IgD-negative memory B cell (primary cell): Measurements from ENCODE around the gene FCGR3A. TPM values are rescaled to one million over a fixed set of nuclear protein-coding genes. Genes with fewer than 3 reads are reported as not detected.
"Not testable (repeated sequence)": the region's sequence is repeated elsewhere in the genome, so short reads cannot be mapped to it uniquely, and the experiment has no call there.

Experiments used
- H3K27ac Mint-ChIP-seq, 3 donors: one replicate each; pipeline ENCODE4 v1.8.0; 2020 to 2022; ENCODE audit warnings: mild to moderate bottlenecking in 3 of 3, mixed read lengths in 3 of 3, moderate library complexity in 1 of 3
- H3K27me3 Mint-ChIP-seq: one replicate; pipeline ENCODE4 v1.8.0; 2021; ENCODE audit warnings: mixed read lengths
- H3K36me3 Mint-ChIP-seq: one replicate; pipeline ENCODE4 v1.8.0; 2020; ENCODE audit warnings: mild to moderate bottlenecking, mixed read lengths
- H3K4me1 Mint-ChIP-seq, 3 donors: one replicate each; pipeline ENCODE4 v1.8.0; 2020 to 2022; ENCODE audit warnings: mixed read lengths in 3 of 3, mild to moderate bottlenecking in 1 of 3
- H3K4me3 Mint-ChIP-seq, 4 donors: one replicate each; pipeline ENCODE4 v1.8.0; 2020 to 2022; ENCODE audit warnings: mild to moderate bottlenecking in 4 of 4, mixed read lengths in 4 of 4, moderate library complexity in 3 of 4
- H3K9me3 Mint-ChIP-seq, 3 donors: one replicate each; pipeline ENCODE4 v1.8.0; 2020 to 2021; ENCODE audit warnings: mixed read lengths in 3 of 3, mild to moderate bottlenecking in 1 of 3
- polyA plus RNA-seq: library from polyadenylated mRNA; unstranded; fragments of 300-500 nt; fragmentation: Illumina TruSeq; gene quantifications from one replicate; pipeline ENCODE4 v1.2.3, GENCODE V29; 2021

Gene FCGR3A
- polyA plus RNA-seq, 1 donor from 2014 or later = 4.4 TPM

DNA sequence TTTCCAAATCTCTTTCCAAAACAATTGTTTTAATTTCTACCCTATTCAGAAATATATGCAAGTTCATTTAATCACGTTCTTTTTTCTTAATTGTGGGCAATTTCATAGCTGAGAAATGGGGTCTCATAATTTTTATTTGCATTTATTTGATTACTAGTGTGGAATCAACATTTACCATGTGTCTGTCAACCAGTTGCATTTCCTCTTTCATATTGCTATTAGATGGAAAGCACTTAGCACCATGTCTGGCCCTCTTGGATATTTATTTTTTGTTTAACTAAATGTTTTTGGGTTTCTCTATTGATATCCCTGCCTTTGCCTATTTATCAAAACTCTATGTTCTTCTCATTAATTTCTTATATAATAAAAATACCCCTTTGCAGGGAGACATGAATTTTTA is 13.9 kb upstream of the FCGR3A start:
- H3K4me1 Mint-ChIP-seq = peaks cover 12 to 19% (median 15%) of the 10 kb centered on the region in 3 donors

DNA sequence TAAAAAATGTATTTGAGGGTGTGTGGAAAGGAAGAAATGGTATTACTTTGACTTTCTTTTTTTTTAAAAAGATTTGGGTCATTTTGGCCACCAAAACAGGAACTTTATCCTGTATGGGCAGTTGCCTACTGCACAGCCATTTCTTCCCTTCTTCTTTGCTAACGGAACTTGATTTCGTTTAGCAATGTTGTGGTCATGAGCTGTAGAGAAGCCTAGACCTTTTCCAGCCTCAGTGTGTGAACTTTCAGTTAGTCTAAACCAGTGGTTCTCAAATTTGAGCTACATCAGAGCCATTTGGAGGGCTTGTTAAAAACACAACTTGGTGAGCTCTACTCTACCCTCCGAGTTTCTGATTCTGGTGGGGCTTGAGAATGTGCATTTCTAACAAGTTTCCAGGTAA is 12.8 kb upstream of the FCGR3A start:
- H3K36me3 Mint-ChIP-seq, H3K9me3 Mint-ChIP-seq, H3K4me3 Mint-ChIP-seq, H3K27me3 Mint-ChIP-seq, H3K27ac Mint-ChIP-seq: not testable (repeated sequence)
- H3K4me1 Mint-ChIP-seq = peaks cover 12 to 19% (median 15%) of the 10 kb centered on the region in 3 donors

More for the DNA sequence above, 13.9 kb upstream of the FCGR3A start:
- not testable (repeated sequence) for H3K4me3 Mint-ChIP-seq, H3K9me3 Mint-ChIP-seq, H3K27me3 Mint-ChIP-seq, H3K27ac Mint-ChIP-seq, H3K36me3 Mint-ChIP-seq

DNA sequence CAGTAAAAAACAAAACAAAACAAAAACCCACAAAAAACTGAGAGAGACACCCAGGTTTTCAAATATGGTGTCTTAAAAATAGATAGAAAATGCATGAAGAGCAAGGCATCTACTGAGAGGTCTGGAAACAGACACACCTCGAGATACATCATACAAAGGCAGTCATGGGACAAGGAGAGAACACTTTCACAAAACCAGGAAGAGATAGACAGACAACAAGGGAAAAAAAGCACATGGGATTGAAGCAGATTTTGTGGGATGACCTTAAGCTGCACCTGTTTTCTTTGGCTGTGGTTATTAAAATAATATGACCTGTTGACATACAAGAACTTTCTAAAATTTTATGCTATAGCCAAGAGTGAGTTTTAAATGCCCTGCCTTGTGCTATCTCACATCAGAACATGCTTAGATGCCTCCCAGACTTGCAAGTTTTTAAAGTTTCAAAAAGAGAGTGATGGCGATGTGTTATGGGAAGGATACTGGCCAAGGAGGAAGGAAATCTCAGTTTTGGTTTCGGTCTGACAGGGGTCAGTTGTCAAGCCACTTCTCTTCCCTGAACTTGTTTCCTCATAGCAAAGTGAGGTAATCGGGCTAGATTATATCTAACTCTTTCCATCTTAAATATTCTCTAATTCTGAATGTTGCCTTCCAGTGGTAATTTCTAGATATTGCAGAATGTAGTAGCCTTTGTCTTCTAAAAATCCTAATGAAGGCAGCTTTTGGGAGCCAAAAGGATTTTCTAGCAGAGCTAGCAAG is 11.5 kb upstream of the FCGR3A start:
- H3K9me3 Mint-ChIP-seq, H3K27me3 Mint-ChIP-seq, H3K36me3 Mint-ChIP-seq: not testable (repeated sequence)
- Mint-ChIP-seq H3K4me1 (peaks cover 8 to 16% (median 11%) of the 10 kb centered on the region in 3 donors), H3K27ac (peak overlapping the region in 1 of 3 donors; percentile 61), H3K4me3 (peak overlapping the region in 3 of 4 donors; percentile 46 to 86 (median 51))

DNA sequence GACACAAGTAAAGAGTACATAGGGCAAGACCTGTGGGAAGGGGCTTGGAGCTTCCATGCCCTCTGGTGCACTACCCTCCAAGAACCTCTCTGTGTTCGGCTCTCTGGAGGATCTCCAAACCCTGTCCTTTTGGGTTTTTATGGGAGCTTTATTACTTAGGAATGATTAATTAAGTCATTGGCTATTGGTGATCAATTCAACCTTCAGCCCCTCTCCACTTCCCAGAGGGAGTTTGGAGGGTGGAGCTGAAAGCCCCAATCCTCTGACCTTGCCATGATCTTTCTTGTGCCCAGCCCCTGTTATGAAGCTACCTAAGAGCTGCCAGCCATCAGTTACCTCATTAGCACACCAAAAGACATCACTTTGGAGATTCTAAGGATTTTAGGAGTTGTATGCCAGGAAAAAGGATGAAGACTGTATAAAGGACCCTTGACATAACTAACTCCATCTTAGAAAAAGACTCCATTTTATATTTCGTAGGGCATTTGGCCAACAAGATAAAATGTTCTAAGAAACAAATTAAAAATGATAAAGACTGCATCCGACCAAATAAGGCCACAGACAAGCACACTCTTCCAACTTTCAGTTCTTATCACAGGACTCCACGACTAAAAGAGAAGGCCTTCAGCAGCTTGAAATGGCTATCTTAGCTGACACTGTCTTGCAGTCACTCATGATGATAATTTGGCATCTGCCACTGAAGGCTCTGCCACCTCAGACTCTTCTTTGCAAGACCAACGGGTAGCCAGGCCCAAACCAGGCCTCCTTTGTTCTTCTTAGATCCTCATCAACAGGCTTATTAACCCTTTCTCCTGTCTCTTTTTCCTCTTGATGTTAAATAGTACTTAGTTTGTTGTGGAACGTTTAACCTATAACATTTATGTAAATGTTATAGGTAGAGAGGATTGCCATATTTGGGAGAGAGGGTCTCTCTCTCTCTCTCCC is 8.2 kb upstream of the FCGR3A start:
- Mint-ChIP-seq H3K4me1 (peaks cover 12 to 18% (median 14%) of the 10 kb centered on the region in 3 donors), H3K27ac (peak overlapping the region in 1 of 3 donors; percentile 81)
- H3K9me3 Mint-ChIP-seq, H3K36me3 Mint-ChIP-seq, H3K4me3 Mint-ChIP-seq, H3K27me3 Mint-ChIP-seq: not testable (repeated sequence)

DNA sequence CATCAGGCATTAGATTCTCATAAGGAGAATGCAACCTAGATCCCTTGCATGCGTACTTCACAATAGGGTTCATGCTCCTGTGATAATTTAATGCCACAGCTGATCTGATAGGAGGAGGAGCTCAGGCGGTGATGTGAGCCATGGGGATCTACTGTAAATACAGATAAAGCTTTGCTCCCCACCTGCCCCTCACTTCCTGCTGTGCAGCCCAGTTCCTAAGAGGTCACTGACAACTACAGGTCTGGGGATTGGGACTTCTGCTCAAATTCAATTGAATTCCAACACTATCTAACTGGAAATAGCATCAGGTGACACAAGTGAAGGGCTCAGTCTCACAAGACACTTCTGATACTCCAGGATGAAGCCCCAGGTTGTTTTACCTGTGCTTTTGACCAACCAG is 7.4 kb upstream of the FCGR3A start:
- not testable (repeated sequence) for H3K36me3 Mint-ChIP-seq
- H3K4me1 Mint-ChIP-seq = peaks cover 12 to 18% (median 12%) of the 10 kb centered on the region in 3 donors

DNA sequence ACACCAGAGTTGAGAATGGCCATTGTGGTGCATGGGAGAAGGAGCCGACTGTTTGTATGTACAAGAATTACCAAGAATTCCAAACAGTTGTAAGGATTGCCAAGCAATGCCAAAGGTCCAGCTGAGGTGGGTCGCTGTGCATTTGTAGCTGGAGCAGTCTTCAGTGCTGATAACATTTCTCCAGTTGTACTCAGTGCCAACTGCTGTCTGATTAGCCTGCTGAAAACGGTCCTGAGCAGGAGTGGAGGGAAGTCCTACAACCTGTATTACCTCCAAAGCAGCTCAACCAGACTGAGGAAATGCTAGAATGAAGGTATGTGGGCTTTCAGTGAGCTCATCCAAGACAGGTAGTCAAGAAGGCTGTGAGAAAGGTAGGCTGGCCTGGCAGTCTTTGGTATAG is 6.5 kb upstream of the FCGR3A start:
- H3K27ac Mint-ChIP-seq = not testable (repeated sequence)
- peaks cover 9 to 14% (median 10%) of the 10 kb centered on the region in 3 donors for H3K4me1 Mint-ChIP-seq

More for the DNA sequence above, 7.4 kb upstream of the FCGR3A start:
- H3K9me3 Mint-ChIP-seq, H3K27ac Mint-ChIP-seq, H3K4me3 Mint-ChIP-seq, H3K27me3 Mint-ChIP-seq: not testable (repeated sequence)

DNA sequence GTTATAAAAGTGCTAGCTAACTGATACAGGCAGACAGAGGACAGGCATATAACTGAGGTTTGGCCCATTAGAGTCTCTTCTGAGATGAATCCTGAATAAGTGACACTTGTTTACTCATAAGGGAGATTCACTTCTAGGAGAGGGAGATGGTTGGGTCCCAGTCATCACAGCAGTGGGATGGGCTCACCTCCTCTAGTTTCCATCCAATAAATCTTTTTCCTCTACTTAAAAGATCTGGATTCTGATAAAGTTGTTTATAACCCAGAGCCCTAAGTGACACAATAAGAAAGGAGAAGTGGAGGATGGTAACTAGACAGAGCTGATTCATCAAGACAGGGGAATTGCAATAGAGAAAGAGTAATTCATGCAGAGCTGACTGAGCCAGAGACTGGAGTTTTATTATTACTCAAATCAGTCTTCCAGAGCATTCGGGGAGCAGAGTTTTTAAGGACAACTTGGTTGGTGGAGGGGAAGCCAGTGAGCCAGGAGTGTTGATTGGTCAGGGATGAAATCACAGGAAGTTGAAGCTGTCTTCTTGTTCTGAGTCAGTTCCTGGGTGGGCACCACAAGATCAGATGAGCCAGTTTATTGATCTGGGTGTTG is 5.3 kb upstream of the FCGR3A start:
- Mint-ChIP-seq H3K4me3 (peak overlapping the region in 1 of 4 donors; percentile 5), H3K27ac (peak overlapping the region in 1 of 3 donors; percentile 8)
- not testable (repeated sequence) for H3K27me3 Mint-ChIP-seq, H3K36me3 Mint-ChIP-seq, H3K9me3 Mint-ChIP-seq, H3K4me1 Mint-ChIP-seq

More for the DNA sequence above, 6.5 kb upstream of the FCGR3A start:
- not testable (repeated sequence) for H3K4me3 Mint-ChIP-seq, H3K27me3 Mint-ChIP-seq, H3K36me3 Mint-ChIP-seq, H3K9me3 Mint-ChIP-seq

DNA sequence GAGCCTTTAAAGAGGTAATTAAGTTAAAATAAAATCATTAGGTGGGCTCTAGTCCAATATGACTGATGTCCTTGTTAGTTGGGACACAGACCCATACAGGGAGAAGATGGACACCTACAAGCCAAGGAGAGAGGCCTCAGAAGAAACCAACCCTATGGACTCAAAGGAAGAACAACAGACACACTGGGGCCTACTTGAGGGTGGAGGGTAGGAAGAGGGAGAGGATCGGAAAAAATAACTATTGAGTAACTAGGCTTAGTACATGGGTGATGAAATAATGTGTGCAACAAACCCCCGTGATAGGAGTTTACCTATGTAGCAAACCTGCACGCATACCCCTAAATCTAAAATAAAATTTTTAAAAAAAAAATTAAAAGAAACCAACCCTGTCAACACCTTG is 4.7 kb upstream of the FCGR3A start:
- not testable (repeated sequence) for H3K36me3 Mint-ChIP-seq, H3K4me3 Mint-ChIP-seq, H3K9me3 Mint-ChIP-seq, H3K27me3 Mint-ChIP-seq, H3K4me1 Mint-ChIP-seq
- peak overlapping the region in 1 of 3 donors; percentile 2 for H3K27ac Mint-ChIP-seq

DNA sequence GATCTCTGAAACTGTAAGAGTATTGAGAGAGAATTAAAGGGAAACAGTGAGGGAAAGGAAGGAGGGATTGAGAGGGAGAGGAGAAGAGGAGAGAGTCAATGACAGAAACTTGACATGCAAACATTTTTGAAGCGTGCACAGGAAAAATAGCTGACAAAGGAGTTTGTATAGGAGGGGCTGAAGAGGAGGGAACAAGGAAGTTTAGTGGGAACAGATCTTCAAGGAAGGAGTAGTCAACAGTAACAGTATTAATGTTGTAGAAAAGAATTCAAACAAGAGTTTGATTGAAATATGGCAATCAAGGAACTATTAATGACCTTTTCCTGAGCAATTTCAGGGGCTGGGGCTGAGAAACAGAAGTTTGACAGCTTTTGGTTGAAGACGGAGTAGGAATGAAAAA is 4.0 kb upstream of the FCGR3A start:
- not testable (repeated sequence) for H3K27ac Mint-ChIP-seq, H3K9me3 Mint-ChIP-seq, H3K27me3 Mint-ChIP-seq, H3K36me3 Mint-ChIP-seq, H3K4me1 Mint-ChIP-seq, H3K4me3 Mint-ChIP-seq

DNA sequence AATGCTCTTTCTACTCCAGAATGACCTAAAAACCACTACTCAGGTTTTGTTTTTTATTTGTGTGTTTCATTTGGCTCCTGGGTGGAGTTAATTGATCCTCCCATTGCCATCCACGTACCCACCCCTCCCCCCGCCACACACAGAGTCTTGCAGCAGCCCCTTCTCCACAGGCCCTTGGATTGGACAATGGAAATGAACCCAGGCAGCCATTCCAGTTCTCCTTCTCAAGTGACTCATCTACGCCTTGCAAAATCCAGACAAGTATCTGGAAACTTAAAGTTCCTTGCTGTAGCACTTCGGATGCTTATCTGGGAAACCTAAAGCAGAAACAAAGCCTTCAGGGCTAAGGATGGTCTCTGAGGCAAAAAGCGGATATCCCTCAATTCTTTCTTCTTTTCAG is 1.3 kb upstream of the FCGR3A start:
- not testable (repeated sequence) for H3K9me3 Mint-ChIP-seq, H3K27ac Mint-ChIP-seq, H3K36me3 Mint-ChIP-seq, H3K4me1 Mint-ChIP-seq, H3K27me3 Mint-ChIP-seq, H3K4me3 Mint-ChIP-seq

DNA sequence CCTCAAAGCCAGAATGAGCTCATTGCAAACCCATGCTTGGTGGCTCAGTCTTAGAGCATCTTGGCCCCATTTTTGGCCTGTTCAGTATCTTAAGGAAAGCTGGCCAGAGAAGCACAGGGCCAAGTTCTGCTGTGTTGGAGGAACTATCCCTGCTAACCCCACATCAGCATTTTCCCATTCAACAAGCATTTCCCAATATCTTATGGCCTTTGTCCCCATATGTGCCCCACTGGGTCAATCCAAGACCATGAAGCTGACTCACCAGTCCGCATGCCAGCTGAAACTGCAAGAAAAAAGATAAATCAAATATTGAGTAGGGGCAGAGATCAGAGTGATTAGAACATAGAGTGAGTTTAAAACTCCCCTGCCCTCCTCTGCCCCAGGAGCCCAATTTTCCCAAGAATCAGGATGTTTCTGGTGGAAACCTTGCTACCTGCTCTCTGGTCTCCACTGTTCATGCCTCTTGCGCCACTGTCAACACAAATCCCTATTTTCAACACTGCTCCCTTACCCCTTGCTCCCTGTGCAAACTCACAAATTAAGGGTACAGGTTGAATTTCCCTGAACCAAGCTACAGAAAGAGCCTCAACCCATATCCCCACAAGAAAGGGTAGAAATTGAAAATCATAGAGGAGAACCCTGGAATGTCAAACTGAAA is 740 bp downstream of the FCGR3A start:
- H3K27me3 Mint-ChIP-seq, H3K4me3 Mint-ChIP-seq, H3K9me3 Mint-ChIP-seq, H3K36me3 Mint-ChIP-seq, H3K4me1 Mint-ChIP-seq, H3K27ac Mint-ChIP-seq: not testable (repeated sequence)

DNA sequence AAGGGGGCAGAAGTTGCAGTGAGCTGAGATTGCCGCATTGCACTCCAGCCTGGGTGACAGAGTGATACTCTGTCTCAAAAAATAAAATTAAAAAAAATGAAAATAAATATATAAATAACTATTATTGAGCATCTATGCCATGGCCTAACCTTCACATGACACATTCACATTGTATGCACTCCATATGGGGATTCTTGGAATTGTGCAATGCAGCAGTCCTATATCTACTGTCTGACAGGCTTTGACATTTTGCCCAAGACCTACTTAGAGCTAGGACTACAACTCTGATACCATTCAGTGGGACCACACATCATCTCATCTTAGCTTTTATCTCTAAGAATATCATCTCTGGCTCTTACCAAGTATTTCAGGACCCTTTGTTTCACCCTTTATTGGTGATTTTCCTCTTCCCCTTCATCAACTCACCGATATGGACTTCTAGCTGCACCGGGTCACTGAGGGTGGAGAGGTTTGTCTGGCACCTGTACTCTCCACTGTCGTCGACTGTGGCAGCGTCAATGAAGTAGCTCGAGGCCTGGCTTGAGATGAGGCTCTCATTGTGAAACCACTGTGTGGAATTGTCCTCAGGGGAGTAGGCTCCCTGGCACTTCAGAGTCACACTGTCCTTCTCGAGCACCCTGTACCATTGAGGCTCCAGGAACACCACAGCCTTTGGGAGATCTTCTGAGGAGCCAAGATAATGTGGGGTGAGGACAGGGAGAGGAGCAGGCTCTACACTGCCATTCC is 1.4 kb downstream of the FCGR3A start:
- not testable (repeated sequence) for H3K27me3 Mint-ChIP-seq, H3K4me1 Mint-ChIP-seq, H3K4me3 Mint-ChIP-seq, H3K27ac Mint-ChIP-seq, H3K36me3 Mint-ChIP-seq, H3K9me3 Mint-ChIP-seq

DNA sequence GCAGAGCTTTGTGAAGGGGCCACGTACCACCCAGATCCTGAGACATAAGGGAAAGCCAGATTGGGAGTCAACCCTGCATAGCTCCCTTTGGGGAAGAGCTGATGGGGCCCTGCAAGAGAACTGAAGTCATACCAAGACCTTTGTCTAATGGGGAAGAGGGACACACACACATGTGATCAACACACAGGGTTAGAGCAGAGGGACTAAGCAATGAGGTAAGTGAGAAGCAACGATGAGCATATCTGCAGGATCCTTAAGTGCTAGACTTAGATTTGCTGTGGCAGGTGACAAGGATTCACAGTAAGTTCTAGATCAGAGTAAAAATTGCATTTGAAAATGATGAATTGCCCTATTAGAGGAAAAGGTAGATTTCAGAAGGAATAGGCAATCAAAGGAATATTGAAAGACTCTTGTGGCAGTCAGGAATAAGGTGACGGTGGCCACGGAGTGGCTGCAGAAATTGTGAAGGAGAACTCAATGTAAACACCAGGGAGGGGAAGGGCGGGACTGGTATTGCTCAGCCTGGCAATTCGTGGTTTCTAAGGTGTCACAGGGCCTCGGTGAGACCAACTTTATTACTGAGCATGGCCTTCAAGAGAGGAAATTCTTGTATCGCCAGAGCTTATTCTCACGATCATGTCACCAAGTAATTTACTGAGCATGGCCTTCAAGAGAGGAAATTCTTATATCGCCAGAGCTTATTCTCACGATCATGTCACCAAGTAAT is 4.5 kb downstream of the FCGR3A start:
- not testable (repeated sequence) for H3K36me3 Mint-ChIP-seq, H3K9me3 Mint-ChIP-seq, H3K27me3 Mint-ChIP-seq
- H3K4me1 Mint-ChIP-seq = peaks cover 9 to 31% (median 24%) of the 10 kb centered on the region in 3 donors
- peak overlapping the region in 2 of 4 donors; percentile 11 to 22 for H3K4me3 Mint-ChIP-seq
- H3K27ac Mint-ChIP-seq = peak overlapping the region; percentile 19 to 96 (median 40)

DNA sequence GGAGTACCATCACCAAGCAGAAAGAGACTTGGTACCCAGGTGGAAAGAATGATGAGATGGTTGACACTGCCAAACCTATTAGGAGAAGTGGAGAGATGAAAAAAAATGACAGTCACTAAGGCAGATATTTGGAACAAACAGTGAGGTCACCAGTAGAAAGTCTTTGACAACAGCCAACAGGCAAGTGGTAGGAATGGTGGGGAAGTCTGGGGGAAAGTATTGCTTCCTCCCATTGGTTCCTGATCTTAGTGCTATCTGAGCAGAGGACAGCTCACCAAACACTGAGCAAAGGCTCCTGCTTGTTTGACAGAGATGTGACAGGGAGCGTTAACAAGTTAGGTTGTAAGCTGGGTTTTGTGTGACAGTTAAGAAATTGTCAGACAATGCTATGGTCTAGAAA is 6.5 kb downstream of the FCGR3A start:
- H3K36me3 Mint-ChIP-seq, H3K27me3 Mint-ChIP-seq, H3K9me3 Mint-ChIP-seq: not testable (repeated sequence)
- Mint-ChIP-seq H3K4me3 (peak overlapping the region in 1 of 4 donors; percentile 75), H3K27ac (peak overlapping the region in 2 of 3 donors; percentile 11 to 76), H3K4me1 (peaks cover 9 to 36% (median 31%) of the 10 kb centered on the region in 3 donors)
